GM12878 (cell line): ENCODE measurements around the gene LIG4. TPM values are rescaled to one million over a fixed set of nuclear protein-coding genes. Genes with fewer than 3 reads are reported as not detected.

Source experiments
- BHLHE40 ChIP-seq, 2 experiments: fragments of 450-650 bp in 1 of 2; IDR thresholded peaks; 2 replicates each; pipeline ENCODE4 v1.6.1; 2011 to 2017; ENCODE audit warnings: low read depth in 2 of 2, borderline replicate concordance in 1 of 2, improper control_type of control experiment in 1 of 2, low read length in 1 of 2, mild to moderate bottlenecking in 1 of 2
- EZH2 ChIP-seq: IDR thresholded peaks from 2 replicates; pipeline ENCODE4 v1.6.1; 2012; ENCODE audit warnings: low read depth, mild to moderate bottlenecking, control low read depth, inconsistent platforms, low read length, borderline replicate concordance; ENCODE audit not compliant: control insufficient read depth
- LARP7 ChIP-seq: fragments of 450-650 bp; IDR thresholded peaks from 2 replicates; pipeline ENCODE4 v1.6.1; 2017; ENCODE audit warnings: mild to moderate bottlenecking
- MXI1 ChIP-seq: fragments of 150-350 bp; IDR thresholded peaks from 2 replicates; pipeline ENCODE4 v1.6.1; 2011; ENCODE audit warnings: low read depth, mild to moderate bottlenecking, inconsistent platforms, low read length, improper control_type of control experiment
- NFXL1 ChIP-seq: fragments of 450-650 bp; IDR thresholded peaks from 2 replicates; pipeline ENCODE4 v1.6.1; 2017; ENCODE audit warnings: antibody characterized with exemption, mild to moderate bottlenecking, borderline replicate concordance
- RAD21 ChIP-seq: IDR thresholded peaks from 2 replicates; pipeline ENCODE4 v1.6.1; 2011; ENCODE audit warnings: mild to moderate bottlenecking, low read depth, low read length, moderate library complexity; ENCODE audit not compliant: insufficient read depth
- RUNX3 ChIP-seq: IDR thresholded peaks from 2 replicates; pipeline ENCODE4 v1.6.1; 2012; ENCODE audit warnings: low read length, inconsistent platforms
- YBX1 ChIP-seq: fragments of 450-650 bp; IDR thresholded peaks from 2 replicates; pipeline ENCODE4 v1.6.1; 2016; ENCODE audit warnings: antibody characterized with exemption
- polyA plus RNA-seq, 11 experiments: library from polyadenylated mRNA; depleted of rRNA in 4 of 11; unstranded in 6 of 11; stranded (reverse) in 5 of 11; fragments of >200 nt; fragmentation: Nextera tagmentation in 4 of 11; fragmentation: Illumina TruSeq in 1 of 11; extraction: Ambion mirVana in 4 of 11; extraction: Trizol in 1 of 11; gene quantifications; 1 replicate in 1 of 11; 2 replicates in 10 of 11; pipeline versions ENCODE4 v1.2.1 to v1.2.3, GENCODE V29; 2011 to 2016; ENCODE audit warnings: inconsistent platforms in 2 of 11, missing spikeins in 2 of 11, low read depth in 1 of 11
- total RNA-seq, 4 experiments: library from RNA; depleted of rRNA in 3 of 4; stranded (reverse); fragments of >200 nt in 3 of 4; fragmentation: Illumina TruSeq in 1 of 4; extraction: Trizol in 1 of 4; gene quantifications; 2 replicates each; pipeline versions ENCODE4 v1.2.1 to v1.2.3, GENCODE V29; 2013 to 2021
- TF ChIP-seq, protein P1 (sequence below): fragments of 450-650 bp; IDR thresholded peaks from 2 replicates; pipeline ENCODE4 v1.6.1; 2018; ENCODE audit warnings: borderline replicate concordance, mild to moderate bottlenecking; ENCODE audit not compliant: partially characterized antibody

Gene LIG4
- total and polyA plus RNA-seq, 10 of the 15 experiments (the other 5 are each of a cell fraction or from before 2014, with no cell fraction given), result 2.3 to 15.0 (median 8.5) TPM

DNA sequence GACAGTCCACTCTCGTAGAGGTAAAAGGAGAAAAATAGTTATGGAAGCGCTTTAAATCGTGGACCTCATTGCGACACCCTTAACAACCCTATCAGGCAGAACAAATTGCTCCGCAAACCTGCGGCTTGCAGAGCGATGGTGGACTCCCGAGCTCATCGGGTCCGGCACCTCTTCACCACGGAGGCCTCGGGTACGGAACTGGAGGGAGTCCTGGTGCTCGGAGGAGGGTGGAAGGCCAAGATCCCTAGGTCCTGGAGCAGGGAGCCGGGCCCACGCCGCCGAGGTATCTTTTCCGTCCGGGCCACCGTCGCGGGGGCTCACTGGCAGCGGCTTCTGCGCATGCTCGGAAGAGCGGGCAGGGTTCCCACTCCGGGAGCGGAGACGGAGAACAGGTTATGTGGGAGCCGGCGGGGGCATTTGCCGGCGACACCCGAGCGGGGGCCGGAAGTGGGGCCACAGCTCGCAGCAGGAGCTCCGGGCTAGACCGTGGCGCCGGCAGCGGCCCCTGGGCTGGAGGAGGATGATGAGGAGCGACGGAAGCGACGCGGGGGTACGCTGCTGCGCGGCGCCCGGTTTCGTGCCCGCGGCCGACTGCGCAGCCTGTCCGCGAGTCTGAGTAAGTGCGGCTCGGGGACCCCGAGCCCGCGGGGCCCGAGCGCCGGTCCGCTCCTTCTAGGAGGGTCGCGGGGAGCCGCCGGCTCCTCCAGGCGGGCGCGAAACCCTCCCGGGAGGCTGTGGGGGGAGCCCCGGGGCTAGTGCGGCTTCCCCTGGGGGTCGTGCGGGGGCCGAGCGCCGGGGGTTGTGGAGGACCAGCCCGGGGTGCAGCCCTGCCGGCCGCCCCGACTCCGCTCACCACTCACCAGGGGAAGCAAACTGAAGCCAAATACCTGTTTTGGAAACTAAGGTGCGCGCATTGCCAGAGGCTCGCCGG, 3.0 kb upstream of the LIG4 start, which contains the start of gene ABHD13 (continued):
- TF ChIP-seq MXI1 (peak; percentile 73), RAD21 (no peak), BHLHE40 (IDR thresholded peaks at IDR 0.05; ENCODE audit: borderline replicate concordance in 1 of 2, low read depth in 2 of 2, low read length in 1 of 2) (peak in 1 of 2 experiments; percentile 35; a peak in 1 of 4 replicates), LARP7 (peak; percentile 90), NFXL1 (no peak), EZH2 (no peak), RUNX3 (peak; percentile 41; the same call in 1 of the 2 replicates), YBX1 (no peak)
- TF ChIP-seq, protein P1, sequence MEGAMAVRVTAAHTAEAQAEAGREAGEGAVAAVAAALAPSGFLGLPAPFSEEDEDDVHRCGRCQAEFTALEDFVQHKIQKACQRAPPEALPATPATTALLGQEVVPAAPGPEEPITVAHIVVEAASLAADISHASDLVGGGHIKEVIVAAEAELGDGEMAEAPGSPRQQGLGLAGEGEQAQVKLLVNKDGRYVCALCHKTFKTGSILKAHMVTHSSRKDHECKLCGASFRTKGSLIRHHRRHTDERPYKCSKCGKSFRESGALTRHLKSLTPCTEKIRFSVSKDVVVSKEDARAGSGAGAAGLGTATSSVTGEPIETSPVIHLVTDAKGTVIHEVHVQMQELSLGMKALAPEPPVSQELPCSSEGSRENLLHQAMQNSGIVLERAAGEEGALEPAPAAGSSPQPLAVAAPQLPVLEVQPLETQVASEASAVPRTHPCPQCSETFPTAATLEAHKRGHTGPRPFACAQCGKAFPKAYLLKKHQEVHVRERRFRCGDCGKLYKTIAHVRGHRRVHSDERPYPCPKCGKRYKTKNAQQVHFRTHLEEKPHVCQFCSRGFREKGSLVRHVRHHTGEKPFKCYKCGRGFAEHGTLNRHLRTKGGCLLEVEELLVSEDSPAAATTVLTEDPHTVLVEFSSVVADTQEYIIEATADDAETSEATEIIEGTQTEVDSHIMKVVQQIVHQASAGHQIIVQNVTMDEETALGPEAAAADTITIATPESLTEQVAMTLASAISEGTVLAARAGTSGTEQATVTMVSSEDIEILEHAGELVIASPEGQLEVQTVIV, result no peak
